Measurements from ENCODE around the gene RPS2. TPM values are rescaled to one million over a fixed set of nuclear protein-coding genes. Genes with fewer than 3 reads are reported as not detected.

Gene RPS2
- total and polyA plus RNA-seq, 2 of the 8 experiments (the other 6 are each of a cell fraction or from before 2014, with no cell fraction given), result 4,042 to 16,783 TPM

GRCh38 chr16:1979271-1980029 lies 14.8 kb upstream of the RPS2 start:
- H2AFZ ChIP-seq (ENCODE audit: low read length), result no peak overlapping the region
- H3K18ac ChIP-seq (ENCODE audit: extremely low read depth, low read length), result peak overlapping the region; percentile 78
- peak overlapping the region in 1 of 4 experiments; percentile 22; a peak in 4 of 7 replicates for H3K9ac ChIP-seq (replicated peaks in 1 of 4; ENCODE audit: extremely low read depth in 1 of 4, low read depth in 3 of 4, low read length in 3 of 4)
- no peak overlapping the region for H3K56ac ChIP-seq (replicated peaks; ENCODE audit: insufficient read length, low read depth, low read length)
- H4K8ac ChIP-seq (ENCODE audit: extremely low read depth, insufficient read depth, low read length), result peak overlapping the region; percentile 83
- no peak overlapping the region for H3K23ac ChIP-seq (ENCODE audit: insufficient read length)
- POLR2A ChIA-PET (ENCODE audit: partially characterized antibody), result interaction anchor here (0.8 to 28.2 kb wide), 17 partner anchors 8 to 175 kb away, joined by 3 to 736 read pairs (median 4); partner anchors contain the start of genes MSRB1, NDUFB10, RNF151 and RPS2
- no peak overlapping the region for H2BK15ac ChIP-seq (ENCODE audit: low read length)
- peak overlapping the region; percentile 55 for H4K91ac ChIP-seq (replicated peaks; ENCODE audit: insufficient read length, low read length)
- H3K79me2 ChIP-seq (ENCODE audit: control insufficient read depth in 1 of 2, insufficient read depth in 2 of 2, low read length in 2 of 2), result 0 out of 4 replicates have a peak, but pooled peaks cover 0 to under 1% of the 10 kb centered on the region in 2 experiments
- peaks cover 11 to 32% (median 20%) of the 10 kb centered on the region in 4 experiments; a peak in 7 of 8 replicates for H3K36me3 ChIP-seq (ENCODE audit: control insufficient read depth in 2 of 4, insufficient read depth in 4 of 4, low read length in 3 of 4)
- CTCF ChIA-PET (ENCODE audit: partially characterized antibody), result interaction anchor here (0.5 to 1.5 kb wide), 2 partner anchors 25 to 52 kb away, joined by 3 to 4 read pairs; no protein-coding TSS in a partner anchor
- peak overlapping the region; percentile 87 to 91 for H3K4me2 ChIP-seq (ENCODE audit: insufficient read depth in 1 of 2, low read depth in 2 of 2, low read length in 2 of 2)
- no peak overlapping the region for H2BK20ac ChIP-seq (ENCODE audit: low read length)
- 9% methylated on average over 33 of the region's 70 CpGs; no CpG with 5 or more reads in 1 of the 2 experiments for WGBS, 2 experiments (ENCODE audit: extremely low coverage in 1 of 2, insufficient coverage in 1 of 2, insufficient read length in 1 of 2, insufficient replicate concordance in 2 of 2, low coverage in 1 of 2, low lambda C conversion rate in 2 of 2, missing lambda C conversion rate in 1 of 2)
- H3K4me1 ChIP-seq (replicated peaks in 1 of 4; ENCODE audit: control insufficient read depth in 3 of 4, insufficient read depth in 4 of 4, low read length in 3 of 4), result peaks cover 3 to 30% (median 25%) of the 10 kb centered on the region in 4 experiments
- peak overlapping the region; percentile 60; the same call in 1 of the 2 replicates for H2BK5ac ChIP-seq (ENCODE audit: low read depth, low read length)
- H2BK12ac ChIP-seq (ENCODE audit: low read depth, low read length), result 0 out of 2 replicates have a peak overlapping the region, but pooled peaks have one; percentile 60
- no peak for FAIRE-seq
- no peaks in the 10 kb centered on the region for H3K79me1 ChIP-seq (ENCODE audit: low read depth, low read length)
- H3K4ac ChIP-seq (replicated peaks; ENCODE audit: insufficient read length, low read depth, low read length), result peak overlapping the region; percentile 78
- peak overlapping the region; percentile 64 for H4K5ac ChIP-seq (ENCODE audit: insufficient read length, low read depth, low read length)
- peaks cover 8 to 40% (median 39%) of the 10 kb centered on the region in 4 experiments; a peak in 6 of 7 replicates for H3K27me3 ChIP-seq (replicated peaks in 1 of 4; ENCODE audit: control insufficient read depth in 3 of 4, extremely low read depth in 1 of 4, insufficient read depth in 3 of 4, low read length in 3 of 4)
- H2AK5ac ChIP-seq (ENCODE audit: low read depth, low read length), result 0 out of 2 replicates have a peak overlapping the region, but pooled peaks have one; percentile 13
- H3K14ac ChIP-seq (ENCODE audit: insufficient read length), result no peak overlapping the region
- peak in 1 of 2 experiments; percentile 87 for DNase-seq (ENCODE audit: low read depth in 1 of 2, low spot score in 2 of 2)
- no peaks in the 10 kb centered on the region for H3K9me3 ChIP-seq (ENCODE audit: insufficient read depth in 2 of 2, low read depth in 1 of 2, low read length in 1 of 2)
- peak overlapping the region; percentile 31 to 61 (median 38) for H3K4me3 ChIP-seq (ENCODE audit: extremely low read depth in 1 of 4, insufficient read depth in 2 of 4, low read depth in 3 of 4, low read length in 4 of 4)
- H2BK120ac ChIP-seq (replicated peaks; ENCODE audit: low read depth, low read length), result no peak overlapping the region
- peaks cover 22% of the 10 kb centered on the region for H3K23me2 ChIP-seq (ENCODE audit: low read depth, low read length)
- H4K20me1 ChIP-seq (replicated peaks in 1 of 2; ENCODE audit: control insufficient read depth in 1 of 2, insufficient read depth in 2 of 2, low read length in 2 of 2), result peaks cover 2 to 22% of the 10 kb centered on the region in 2 experiments
- H3K27ac ChIP-seq (ENCODE audit: low read depth, low read length), result no peak overlapping the region
- TF ChIP-seq HDAC6 (IDR thresholded peaks at IDR 0.05; ENCODE audit: low read depth, low read length) (no peak), CHD2 (IDR thresholded peaks at IDR 0.05; ENCODE audit: low read length) (no peak), BCL11A (IDR thresholded peaks at IDR 0.05; ENCODE audit: low read depth in 2 of 2, low read length in 2 of 2) (no peak), YY1 (IDR thresholded peaks at IDR 0.05; ENCODE audit: low read depth, low read length) (no peak), RFX5 (IDR thresholded peaks at IDR 0.05; ENCODE audit: borderline replicate concordance, low read depth, low read length) (no peak), KDM1A (IDR thresholded peaks at IDR 0.05; ENCODE audit: borderline replicate concordance, low read length) (no peak), MAFK (IDR thresholded peaks at IDR 0.05; ENCODE audit: low read depth, low read length) (no peak), TAF1 (IDR thresholded peaks at IDR 0.05; ENCODE audit: low read depth, low read length) (peak; percentile 26; the same call in 1 of the 2 replicates), CBX5 (IDR thresholded peaks at IDR 0.05; ENCODE audit: low read depth, low read length) (no peak), KDM4A (IDR thresholded peaks at IDR 0.05; ENCODE audit: low read depth, low read length, severe bottlenecking) (peak; percentile 29), RXRA (IDR thresholded peaks at IDR 0.05; ENCODE audit: insufficient read depth, low read depth, low read length) (no peak)

Measured in H1 (cell line).